Bronchial epithelial cell (primary cell): ENCODE measurements around the gene NPPB. TPM values are rescaled to one million over a fixed set of nuclear protein-coding genes. Genes with fewer than 3 reads are reported as not detected.
A peak's percentile ranks its signal among the peaks of the same experiment; 100 is the strongest.

Experiments
- DNase-seq: peaks from one replicate; pipeline ENCODE4 v3.0.0-alpha.2; 2010; ENCODE audit warnings: low read depth
- FAIRE-seq: peaks from 2 replicates; lab custom pipeline; 2011; peaks lifted over from hg19 to GRCh38; lab: Jason Lieb, UNC
- H3K27me3 ChIP-seq: 2 replicates; pipeline ENCODE4 v1.5.1; 2011; ENCODE audit warnings: low read length; ENCODE audit not compliant: control insufficient read depth, insufficient read depth
- H3K36me3 ChIP-seq: 2 replicates; pipeline ENCODE4 v1.5.1; 2011; ENCODE audit warnings: low read length; ENCODE audit not compliant: control insufficient read depth, insufficient read depth
- H3K4me3 ChIP-seq: 2 replicates; pipeline ENCODE4 v1.5.1; 2011; ENCODE audit warnings: mild to moderate bottlenecking, low read depth, low read length, control low read depth
- total RNA-seq: library from RNA; depleted of rRNA; stranded (reverse); fragments of >200 nt; gene quantifications from 2 replicates; pipeline ENCODE4 v1.2.1, GENCODE V29; 2014
- TF ChIP-seq, protein P1 (sequence below): IDR thresholded peaks from 2 replicates; pipeline ENCODE4 v1.5.1; 2011; ENCODE audit warnings: mild to moderate bottlenecking, moderate library complexity, low read length, control low read depth, inconsistent platforms; ENCODE audit not compliant: insufficient read depth, severe bottlenecking

The NPPB gene
- total RNA-seq, 1 donor from 2014 or later, result not detected

DNA sequence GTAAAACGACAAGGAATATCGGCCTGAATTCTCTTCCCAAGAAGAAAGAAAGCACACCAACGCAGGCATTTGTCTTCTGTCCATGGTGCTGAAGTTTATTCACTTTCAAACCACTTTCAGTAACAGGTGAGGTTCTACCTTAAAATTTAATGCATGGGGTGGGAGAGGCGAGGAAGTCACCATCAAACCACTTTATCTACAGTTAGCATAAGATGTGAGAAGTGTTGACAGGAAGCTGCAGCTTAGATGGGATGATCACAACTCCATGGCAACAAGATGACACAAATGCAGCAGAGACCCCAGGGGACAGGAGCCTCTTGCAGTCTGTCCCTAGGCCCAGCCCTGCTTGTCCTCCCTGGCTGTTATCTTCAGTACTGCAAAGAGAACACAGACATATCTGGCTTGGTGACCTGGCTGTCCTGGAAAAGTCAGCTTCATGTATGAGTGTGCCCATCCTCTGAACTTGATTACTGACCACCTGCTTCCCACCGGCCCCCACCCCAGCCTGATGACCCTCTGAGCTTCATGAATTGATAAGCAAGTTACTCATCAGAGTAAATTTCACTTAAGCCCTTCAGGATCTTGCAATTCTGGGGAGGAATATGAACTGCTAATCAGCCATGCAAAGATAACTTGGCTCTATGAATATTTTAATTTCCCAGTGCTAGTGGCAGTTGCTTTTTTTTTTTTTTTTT, 13.0 kb downstream of the NPPB start:
- Histone ChIP-seq H3K27me3 (no peaks in the 10 kb centered on the region), H3K4me3 (no peak overlapping the region), H3K36me3 (peaks cover 12% of the 10 kb centered on the region)
- FAIRE-seq, result no peak
- TF ChIP-seq, protein P1, sequence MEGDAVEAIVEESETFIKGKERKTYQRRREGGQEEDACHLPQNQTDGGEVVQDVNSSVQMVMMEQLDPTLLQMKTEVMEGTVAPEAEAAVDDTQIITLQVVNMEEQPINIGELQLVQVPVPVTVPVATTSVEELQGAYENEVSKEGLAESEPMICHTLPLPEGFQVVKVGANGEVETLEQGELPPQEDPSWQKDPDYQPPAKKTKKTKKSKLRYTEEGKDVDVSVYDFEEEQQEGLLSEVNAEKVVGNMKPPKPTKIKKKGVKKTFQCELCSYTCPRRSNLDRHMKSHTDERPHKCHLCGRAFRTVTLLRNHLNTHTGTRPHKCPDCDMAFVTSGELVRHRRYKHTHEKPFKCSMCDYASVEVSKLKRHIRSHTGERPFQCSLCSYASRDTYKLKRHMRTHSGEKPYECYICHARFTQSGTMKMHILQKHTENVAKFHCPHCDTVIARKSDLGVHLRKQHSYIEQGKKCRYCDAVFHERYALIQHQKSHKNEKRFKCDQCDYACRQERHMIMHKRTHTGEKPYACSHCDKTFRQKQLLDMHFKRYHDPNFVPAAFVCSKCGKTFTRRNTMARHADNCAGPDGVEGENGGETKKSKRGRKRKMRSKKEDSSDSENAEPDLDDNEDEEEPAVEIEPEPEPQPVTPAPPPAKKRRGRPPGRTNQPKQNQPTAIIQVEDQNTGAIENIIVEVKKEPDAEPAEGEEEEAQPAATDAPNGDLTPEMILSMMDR, result no peak
- peak; percentile 20 for DNase-seq

GRCh38 chr1:11842154-11843041, 16.3 kb downstream of the NPPB start:
- peaks cover 27% of the 10 kb centered on the region for H3K36me3 ChIP-seq
- H3K4me3 ChIP-seq, result no peak overlapping the region
- no peak for FAIRE-seq
- TF ChIP-seq, protein P1, result no peak
- no peaks in the 10 kb centered on the region for H3K27me3 ChIP-seq
- DNase-seq, result no peak

DNA sequence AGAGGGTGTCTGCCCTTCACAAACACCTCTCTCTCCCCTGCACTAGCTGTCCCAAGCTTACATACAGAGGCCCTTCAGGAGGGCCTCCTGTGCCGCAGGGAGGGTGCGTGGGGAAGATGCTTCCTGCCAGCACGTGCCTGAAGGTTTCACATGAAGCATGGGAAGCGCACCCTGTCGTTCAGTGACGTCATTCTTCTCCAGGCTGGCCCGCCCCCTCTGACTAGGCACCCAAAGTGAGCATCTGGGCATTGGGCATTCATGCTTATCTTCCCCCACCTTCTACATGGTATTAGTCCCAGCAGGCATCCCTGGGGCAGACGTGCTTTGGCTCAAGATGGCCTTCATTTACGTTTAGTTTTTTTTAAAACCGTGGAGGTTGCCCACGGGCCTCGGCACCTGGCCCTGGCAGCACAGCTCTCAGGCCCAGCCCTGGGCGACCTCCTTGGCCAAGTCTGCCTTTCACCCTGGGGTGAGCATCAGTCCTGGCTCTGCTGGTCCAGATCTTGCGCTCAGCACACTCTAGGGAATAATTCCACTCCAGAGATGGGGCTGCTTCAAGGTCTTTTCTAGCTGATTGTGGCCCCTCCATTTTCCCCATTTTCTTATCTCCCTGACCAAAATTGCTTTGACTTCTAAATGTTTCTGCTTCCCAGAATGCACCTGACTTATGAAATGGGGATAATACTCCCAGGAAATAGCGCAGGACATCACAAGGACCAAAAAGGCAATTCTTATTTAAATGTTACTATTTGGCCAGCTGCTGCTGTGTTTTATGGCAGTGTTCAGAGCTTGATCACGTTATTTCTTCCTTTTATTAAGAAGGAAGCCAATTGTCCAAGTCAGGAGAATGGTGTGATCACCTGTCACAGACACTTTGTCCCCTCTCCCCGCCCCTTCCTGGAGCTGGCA, 17.2 kb downstream of the NPPB start:
- no peak for DNase-seq
- TF ChIP-seq, protein P1, result no peak
- no peak overlapping the region for H3K4me3 ChIP-seq
- H3K27me3 ChIP-seq, result no peaks in the 10 kb centered on the region
- peaks cover 28% of the 10 kb centered on the region for H3K36me3 ChIP-seq
- FAIRE-seq, result no peak

GRCh38 chr1:11839727-11840705, 18.7 kb downstream of the NPPB start:
- FAIRE-seq, result no peak
- TF ChIP-seq, protein P1, result no peak

More at GRCh38 chr1:11839727-11840705, 18.7 kb downstream of the NPPB start:
- DNase-seq, result no peak
- peaks cover 30% of the 10 kb centered on the region for H3K36me3 ChIP-seq
- no peak overlapping the region for H3K4me3 ChIP-seq
- H3K27me3 ChIP-seq, result no peaks in the 10 kb centered on the region
